ENCODE measurements around the gene SLC12A5.
"Not testable (repeated sequence)": the region's sequence is repeated elsewhere in the genome, so short reads cannot be mapped to it uniquely, and the experiment has no call there.

The SLC12A5 gene

DNA sequence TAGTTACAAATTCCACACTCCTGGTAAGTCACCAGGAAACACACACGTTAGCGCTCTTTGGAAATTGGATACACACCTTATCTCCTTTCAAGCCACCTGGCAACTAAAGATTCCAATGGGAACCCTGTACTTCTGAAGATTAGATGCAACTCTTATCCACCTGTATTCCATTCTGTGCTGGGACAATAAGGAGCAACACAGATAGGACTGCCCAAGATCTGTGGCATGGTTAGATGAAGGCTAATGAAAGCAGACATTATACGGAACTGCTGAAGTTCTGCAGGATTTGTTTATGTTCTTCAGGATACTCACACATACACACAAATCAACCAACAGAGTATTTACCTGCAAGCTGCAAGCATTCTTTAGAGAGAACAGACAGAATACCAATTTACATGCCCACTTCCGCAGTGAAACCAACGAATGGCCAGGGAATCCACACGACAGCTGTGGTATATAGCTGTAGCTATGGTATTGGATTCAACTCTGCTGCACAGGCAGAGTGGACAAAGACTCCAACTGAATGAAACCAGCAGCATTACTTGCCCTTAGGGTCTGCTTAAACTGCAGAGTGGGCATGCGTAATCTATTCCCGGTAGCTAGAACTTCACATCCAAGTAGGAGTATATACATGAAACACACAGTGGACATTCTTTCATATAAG is 48.8 kb downstream of the SLC12A5 start:
- no peak for DNase-seq (ENCODE audit: low read depth in 2 of 2)

DNA sequence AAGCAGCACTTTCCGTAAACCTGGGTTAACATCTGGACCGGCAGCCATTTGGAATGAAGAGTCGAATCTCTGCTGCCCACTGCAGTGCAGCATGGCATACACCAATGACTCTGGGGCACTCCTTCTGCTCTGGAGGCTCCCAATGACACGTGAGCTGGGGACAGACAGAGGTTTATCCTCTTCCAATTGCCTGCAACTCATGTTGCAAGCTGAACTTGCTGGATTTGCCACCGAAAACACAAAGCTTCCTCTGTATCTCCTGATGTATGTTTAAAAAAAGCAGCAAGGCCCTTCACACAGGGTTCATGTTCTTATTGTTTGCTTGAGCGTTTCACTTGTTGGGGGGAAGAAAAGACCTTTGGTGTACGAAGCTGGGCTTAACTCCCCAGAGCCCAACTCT is 49.9 kb downstream of the SLC12A5 start:
- no peak for DNase-seq (ENCODE audit: low read depth in 2 of 2)

DNA sequence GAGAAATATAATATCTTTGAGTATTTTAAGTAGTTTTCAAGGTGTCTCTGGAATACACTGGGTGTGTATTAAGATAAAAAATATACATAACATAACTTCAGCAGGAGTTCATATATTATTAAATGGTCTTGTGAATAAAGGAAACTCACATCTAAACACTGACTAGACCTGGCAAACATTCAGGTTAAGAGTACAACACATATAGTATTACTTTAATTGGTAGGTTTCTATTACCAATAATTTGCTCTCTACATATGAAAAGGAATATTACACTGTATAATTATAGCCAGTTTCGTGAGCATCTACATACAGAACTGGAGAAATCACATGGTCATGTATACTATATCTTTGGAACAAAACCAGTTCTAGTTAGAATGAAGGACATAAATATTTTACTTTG is 52.1 kb downstream of the SLC12A5 start:
- DNase-seq (ENCODE audit: low read depth in 2 of 2), result no peak

DNA sequence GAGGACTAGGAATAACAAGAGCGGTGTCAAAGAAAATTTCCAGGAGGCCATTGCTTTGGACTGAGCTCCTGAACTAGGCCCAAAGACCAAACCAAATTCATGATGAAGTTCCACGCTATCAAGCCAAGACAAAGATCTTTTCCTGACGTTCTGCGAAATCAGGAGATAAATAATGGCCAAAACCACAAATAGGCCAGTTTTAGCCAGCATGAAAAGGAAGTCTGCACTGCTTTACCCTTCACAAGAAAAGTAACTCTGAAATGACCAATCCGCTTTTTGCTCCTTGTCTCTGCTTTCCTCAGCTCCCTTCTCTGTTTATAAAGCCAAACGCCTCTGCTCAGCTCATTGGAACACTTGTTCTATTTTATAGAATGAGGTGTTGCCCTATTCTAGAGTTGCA is 54.1 kb downstream of the SLC12A5 start:
- no peak for DNase-seq (ENCODE audit: low read depth in 2 of 2)

DNA sequence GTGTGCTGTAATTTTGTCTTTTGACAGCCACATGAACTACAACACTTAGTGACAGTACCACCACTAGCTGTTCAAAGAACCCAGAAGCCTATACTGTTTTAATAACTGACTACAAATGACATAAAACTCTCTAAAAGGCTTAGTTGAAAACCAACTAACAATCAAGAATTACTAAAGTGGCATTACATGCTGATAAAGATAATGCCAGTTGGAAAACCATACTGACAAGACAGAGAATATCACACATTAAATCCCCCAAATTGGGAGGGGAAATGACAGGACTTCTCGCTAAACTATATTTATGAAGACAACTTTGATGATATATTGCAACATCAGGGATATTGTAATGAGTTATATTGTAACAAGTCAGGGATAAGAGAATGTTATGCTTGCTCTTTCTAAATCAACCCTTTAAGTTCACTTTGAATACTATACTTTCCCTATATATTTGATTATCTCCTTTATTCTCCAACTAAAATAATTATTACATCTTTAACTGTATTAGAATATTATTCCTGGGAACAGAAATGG is 54.6 kb downstream of the SLC12A5 start:
- DNase-seq (ENCODE audit: low read depth in 2 of 2), result no peak

DNA sequence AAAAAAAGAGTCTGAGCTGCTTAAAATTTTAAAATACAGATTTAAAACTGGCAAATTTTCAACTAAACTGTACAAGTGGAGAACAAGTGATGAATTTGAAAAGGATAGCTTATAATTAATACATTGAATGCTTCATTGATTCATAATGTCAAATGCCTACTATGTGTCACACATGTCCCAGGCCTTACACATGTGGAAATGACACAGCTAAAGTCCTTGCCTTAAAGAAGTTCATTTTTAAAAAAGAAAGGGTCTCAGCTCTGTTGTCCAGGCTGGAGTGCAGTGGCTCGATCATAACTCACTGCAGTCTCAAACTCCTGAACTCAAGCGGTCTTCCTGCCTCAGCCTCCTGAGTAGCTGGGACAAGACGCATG is 55.8 kb downstream of the SLC12A5 start:
- no peak for DNase-seq (ENCODE audit: low read depth in 2 of 2)

DNA sequence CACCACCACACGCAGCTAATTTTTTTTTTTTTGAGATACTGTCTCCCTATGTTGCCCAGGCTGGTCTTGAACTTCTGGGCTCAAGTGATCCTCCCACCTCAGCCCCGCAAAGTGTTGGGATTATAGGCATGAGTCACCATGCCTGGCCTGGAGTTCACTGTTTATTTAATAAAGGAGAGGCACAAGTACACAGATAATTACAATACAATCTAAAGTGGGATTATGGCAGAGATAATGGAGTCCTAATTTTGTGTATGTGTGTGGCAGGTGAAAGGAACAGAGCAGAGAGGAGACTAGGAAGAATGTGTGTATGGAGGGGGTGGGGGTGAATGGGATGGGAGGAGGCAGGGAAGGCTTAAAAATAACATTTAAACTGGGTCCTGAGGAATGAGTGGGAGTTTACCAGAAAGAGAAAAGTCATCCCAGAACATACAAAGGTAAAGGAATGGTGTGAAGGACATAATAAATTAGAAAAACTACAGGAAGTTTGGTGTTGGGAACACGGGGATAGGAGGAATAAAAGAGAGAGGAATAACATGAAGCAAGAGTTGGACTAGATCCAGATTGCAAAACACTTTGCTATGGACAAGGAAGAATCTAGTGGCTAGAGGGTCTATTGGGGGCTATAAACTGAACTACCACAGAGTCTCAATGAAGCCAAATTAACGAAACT is 56.3 kb downstream of the SLC12A5 start:
- no peak for DNase-seq (ENCODE audit: low read depth in 2 of 2)

DNA sequence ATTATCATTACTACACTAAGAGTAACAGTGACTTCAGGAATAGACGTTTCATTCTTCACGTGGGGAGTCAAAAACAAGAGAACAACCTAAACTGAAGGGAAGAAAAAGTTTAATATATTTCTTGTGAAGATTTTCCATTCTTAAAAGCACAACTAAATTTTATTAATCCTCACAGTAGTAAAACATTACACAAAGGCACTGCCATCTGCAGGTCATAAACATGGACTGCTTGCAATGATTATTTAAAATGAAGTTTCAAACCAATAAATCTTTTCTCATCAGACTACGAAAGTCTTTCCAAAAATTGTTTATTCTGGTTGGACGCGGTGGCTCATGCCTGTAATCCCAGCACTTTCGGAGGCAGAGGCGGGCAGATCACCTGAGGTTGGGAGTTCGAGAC is 58.1 kb downstream of the SLC12A5 start:
- DNase-seq (ENCODE audit: low read depth in 2 of 2), result no peak

DNA sequence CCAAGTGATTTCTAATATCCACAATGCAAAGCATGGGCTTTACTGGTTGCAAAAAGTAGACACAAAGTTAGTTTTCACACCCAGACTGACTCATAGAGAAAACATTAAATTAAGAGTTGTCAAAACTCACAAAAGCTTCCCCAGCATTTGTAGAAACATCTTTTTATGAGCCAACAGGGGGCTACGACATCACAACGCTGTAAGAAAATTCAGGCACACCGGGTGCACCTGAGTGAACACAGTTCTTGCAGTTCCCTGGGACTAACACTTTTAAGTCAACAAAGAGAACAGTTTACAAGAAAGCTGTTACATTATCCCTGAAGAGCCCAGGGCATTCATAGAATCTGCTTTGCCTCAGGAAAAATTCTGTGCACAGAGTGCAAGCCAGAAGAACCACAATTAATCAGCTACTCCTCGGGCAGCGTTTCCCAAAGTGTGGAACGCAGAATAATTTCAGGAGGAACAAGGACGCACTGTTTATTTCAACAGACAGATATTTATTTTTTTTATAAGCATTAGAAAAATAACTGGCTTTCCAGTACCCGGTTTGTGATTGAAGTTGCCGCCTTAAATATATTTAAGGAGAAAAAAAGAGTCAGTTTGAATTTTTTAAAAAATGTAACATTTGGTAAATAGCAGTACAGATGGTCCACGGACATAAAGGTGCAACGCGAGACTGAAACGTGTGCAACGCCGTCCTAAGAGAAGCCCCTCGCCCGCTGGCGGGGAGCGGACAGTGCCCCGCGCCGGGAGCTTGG is 59.6 kb downstream of the SLC12A5 start:
- no peak for DNase-seq (ENCODE audit: low read depth in 2 of 2)

DNA sequence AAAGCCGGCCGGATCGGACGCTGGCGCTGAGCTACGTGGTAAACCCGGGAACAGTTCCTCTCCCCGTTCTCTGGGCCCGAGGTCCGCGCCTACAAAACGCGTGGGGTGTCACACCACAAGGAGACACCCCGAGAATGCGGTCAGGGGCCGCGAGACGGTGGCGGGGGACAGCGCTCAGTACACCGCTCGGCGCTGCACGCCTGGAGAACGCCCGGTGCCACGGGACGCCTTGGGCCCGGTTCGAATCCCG is 60.1 kb downstream of the SLC12A5 start:
- DNase-seq (ENCODE audit: low read depth in 2 of 2), result peak; percentile 51 to 52

DNA sequence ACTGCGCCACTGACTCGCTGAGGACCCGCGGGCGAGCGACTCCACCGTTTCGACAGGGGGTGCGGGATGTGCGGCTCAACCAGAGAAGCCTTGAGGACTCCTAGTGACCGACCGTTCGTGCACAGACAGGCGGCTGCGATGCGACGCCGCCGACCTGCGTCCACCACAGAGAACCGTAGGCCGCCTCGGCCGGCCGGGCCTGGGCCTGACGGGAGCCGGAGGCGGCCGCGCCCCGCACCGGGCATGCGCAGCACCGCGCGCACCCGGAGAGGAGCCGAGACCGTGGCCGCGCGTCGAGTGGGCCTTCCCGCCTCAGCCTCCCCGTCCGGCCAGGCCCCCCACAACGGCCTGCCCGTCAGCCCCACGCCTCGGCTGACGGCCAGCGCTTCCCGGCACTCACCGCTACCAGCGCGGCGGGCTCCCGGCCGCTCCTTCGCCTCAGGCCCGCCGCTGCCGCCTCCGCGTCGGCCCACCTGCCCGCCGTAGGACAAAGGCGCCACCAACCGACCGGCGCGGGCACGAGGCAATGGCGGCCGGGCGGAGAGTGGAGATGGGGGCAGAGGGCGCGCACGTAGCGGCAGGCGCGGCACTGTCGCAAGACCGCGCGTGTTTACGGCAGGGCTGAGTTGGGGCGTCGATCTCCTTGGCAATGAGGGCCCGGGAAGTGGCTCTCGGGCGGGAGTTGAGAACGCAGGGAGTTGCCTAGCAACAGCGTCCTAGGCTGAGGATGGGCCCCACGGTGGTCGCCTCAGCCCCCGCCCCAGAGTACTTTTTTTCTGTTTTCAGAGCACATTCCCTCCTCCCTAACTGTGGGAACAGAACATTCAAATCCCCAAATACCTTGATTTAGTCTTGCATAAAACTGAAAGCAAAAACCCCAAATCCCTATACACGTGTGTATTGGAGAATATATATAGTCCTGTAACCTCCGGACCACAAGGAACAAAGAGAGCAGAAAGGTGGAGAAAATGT is 60.7 kb downstream of the SLC12A5 start, which contains the start of gene NCOA5:
Gene NCOA5 (minus strand): TSS at position 546 of the 972 bp plus-strand sequence. CDS start 10,538 bp downstream, outside the sequence.
- peak; percentile 88 to 93 for DNase-seq (ENCODE audit: low read depth in 2 of 2)

DNA sequence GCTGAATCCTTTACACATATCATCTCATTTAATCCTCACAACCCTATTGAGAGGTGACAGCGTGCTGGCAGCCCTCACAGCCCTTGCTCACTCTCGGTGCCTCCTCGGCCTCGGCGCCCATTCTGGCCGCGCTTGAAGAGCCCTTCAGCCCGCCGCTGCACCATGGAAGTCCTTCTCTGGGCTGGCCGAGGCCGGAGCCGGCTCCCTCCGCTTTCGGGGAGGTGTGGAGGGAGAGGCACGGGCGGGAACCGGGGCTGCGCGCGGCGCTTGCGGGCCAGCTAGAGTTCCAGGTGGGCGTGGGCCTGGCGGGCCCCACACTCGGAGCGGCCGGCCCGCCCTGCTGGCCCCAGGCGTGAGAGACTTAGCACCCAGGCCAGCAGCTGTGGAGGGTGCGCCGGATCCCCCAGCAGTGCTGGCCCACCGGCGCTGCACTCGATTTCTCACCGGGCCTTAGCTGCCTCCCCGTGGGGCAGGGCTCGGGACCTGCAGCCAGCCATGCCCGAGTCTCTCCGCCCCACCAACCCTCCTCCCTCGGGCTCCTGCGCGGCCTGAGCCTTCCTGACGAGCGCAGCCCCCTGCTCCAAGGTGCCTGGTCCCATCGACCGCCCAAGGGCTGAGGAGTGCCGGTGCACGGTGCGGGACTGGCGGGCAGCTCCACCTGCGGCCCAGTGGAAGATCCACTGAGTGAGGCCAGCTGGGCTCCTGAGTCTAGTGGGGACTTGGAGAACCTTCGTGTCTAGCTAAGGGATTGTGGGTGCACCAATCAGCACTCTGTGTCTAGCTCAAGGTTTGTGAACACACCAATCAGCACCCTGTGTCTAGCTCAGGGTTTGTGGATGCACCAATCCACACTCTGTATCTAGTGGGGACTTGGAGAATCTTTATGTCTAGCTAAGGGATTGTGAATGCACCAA is 62.9 kb downstream of the SLC12A5 start:
- not testable (repeated sequence) for DNase-seq (ENCODE audit: low read depth in 2 of 2)

DNA sequence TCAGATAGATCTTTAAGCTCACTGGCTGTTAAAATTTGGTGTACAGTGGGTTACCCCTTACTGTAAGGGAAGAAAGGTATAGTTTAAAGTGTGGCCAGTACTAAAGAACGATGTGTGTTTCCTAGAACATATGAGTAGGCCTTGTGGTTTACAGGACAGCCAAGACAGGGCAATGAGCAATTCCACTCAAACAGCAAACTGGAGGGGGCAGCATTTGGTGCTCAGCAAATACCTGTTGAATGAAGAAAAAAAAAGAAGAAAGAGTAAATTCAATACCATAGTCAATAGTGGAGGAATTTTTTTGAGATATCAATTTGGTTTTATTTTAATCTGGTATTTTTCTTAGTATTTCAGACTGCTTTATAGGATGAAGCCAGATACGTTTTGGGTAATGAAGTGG is 64.5 kb downstream of the SLC12A5 start:
- no peak for DNase-seq (ENCODE audit: low read depth in 2 of 2)

DNA sequence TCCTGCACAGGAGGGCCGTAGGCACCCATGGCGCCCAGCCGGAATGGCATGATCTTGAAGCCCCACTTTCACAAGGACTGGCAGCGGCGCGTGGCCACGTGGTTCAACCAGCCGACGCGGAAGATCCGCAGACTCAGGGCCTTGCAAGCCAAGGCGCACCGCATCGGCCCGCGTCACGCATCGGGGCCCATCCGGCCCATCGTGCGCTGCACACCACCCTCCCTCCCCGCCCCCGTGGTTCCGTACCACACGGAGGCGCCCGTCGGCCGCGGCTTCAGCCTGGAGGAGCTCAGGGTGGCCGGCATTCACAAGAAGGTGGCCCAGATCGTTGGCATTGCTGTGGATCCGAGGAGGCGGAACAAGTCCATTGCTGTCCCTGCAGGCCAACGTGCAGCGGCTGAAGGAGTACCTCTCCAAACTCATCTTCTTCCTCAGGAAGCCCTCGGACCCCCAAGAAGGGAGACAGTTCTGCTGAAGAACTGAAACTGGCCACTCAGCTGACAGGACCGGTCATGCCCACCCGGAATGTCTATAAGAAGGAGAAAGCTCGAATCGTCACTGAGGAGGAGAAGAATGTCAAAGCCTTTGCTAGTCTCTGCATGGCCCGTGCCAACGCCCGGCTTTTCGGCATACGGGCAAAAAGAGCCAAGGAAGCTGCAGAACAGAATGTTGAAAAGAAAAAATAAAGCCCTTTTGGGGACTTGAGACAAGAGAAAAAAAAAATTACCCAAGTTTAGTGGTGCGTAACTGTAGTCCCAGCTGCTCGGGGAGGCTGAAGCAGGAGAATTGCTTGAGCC is 70.7 kb downstream of the SLC12A5 start:
- DNase-seq (ENCODE audit: low read depth in 2 of 2), result no peak

DNA sequence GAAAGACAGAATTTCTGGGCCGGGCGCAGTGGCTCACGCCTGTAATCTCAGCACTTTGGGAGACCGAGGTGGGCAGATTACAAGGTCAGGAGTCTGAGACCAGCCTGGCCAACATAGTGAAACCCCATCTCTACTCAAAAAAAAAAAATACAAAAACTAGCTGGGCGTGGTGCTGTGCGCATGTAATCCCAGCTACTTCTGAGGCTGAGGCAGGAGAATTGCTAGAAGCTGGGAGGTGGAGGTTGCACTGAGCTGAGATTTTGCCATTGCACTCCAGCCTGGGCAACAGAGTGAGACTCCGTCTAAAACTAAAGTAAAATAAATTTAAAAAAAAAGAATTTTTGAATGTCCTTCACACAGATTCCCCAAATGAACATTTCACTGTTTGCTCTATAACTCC is 71.4 kb downstream of the SLC12A5 start:
- not testable (repeated sequence) for DNase-seq (ENCODE audit: low read depth in 2 of 2)

DNA sequence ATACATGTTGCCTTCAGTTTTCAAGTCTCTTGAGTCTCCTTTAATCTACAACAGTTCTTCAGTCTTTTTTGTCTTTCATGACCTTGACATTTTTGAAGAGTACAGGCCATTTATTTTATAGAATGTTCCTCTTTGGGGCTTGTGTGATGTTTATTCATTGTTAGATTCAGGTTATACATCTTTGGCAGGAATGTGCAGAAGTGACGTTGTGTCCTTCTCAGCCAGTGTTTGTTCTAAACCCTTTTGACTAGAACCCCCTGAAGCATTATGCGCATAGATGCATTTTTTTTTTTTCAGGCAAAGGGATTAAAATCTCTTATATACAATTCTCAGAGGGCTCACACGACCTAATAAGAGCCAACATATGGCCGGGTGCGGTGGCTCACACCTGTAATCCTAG is 72.0 kb downstream of the SLC12A5 start:
- no peak for DNase-seq (ENCODE audit: low read depth in 2 of 2)

DNA sequence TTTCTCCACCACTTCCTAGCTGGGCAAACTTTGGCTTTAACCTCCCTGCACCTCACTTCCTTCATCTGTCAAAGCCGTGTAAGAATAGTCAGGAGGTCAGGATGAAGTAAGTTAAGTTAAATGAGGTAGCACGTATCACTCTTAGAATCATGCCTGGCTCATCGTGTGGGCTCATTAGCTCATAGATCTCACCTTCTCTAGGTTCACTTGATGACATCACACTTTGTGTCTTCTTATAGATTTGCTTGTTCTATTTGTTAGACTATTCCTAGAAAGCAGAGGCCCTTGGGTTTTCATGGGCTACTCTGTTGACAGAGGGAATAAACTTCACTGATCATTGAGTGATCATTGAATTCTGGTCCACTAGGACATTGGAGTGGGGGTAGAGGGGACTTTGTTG is 72.9 kb downstream of the SLC12A5 start:
- no peak for DNase-seq (ENCODE audit: low read depth in 2 of 2)

DNA sequence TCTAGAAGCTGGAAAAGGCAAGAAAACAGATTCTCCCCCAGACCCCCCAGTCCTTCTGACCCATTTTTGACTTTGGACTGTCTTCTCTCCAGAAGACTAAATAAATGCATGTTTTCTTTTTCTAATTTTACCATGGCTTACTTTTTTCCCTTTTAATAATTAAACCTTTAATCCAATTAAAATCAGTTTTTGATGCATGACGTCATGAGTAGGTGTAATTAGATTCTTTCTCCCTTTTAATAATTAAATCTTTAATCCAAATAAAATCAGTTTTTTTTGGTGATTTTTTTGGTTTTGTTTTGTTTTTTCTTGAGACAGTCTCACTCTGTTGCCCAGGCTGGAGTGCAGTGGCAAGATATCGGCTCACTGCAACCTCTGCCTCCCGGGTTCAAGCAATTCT is 73.9 kb downstream of the SLC12A5 start:
- DNase-seq (ENCODE audit: low read depth in 2 of 2), result no peak

DNA sequence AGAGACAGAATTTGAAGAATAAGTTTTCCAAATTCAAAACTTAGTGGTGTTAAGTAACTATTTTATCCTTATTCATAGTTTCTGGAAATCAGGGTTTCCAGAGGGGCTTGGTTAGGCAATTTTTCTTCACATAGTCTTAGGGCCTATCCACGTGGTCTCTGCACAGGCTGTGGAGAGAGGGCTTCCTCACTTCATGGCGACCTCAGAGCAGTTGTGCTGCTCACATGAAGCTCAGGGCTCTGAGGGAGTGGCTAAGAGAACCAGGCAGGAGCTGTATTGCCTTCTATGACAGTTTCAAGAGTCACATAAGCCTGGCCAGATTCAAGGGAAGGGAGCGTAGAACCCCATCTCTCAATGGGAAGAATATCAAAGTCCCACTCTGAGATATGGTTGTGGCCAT is 75.2 kb downstream of the SLC12A5 start:
- DNase-seq (ENCODE audit: low read depth in 2 of 2), result no peak

DNA sequence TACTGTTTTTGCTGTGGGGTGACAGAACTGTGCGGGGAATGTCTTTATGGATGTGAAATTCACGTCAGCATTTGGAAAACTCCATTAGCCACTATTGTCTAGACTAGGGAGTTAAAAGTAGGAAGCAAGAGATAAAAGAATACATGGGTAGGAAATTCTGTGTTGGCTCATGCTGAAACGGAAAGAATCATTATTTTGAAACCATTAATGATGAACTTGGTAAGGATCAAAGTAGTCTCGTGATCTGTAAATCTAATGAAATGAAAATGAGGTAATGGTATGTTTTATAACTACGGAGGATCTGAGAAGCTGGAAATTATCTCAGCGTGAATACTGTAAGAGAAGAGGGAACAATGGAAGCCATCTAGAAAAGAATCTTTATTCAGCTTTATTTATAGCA is 78.0 kb downstream of the SLC12A5 start:
- no peak for DNase-seq (ENCODE audit: low read depth in 2 of 2)

All from stimulated activated CD4-positive, alpha-beta T cell treated with anti-CD3 and anti-CD28 coated beads, Interleukin-4, amount 100 ng/mL, for 48 hours (primary cell).